HCT116 (cell line): ENCODE measurements around the gene UVRAG. TPM values are rescaled to one million over a fixed set of nuclear protein-coding genes. Genes with fewer than 3 reads are reported as not detected.

Experiments used
- ATAC-seq: fragments of 200-7000 bp; cut with Tn5 transposase; 2 replicates; pipeline ENCODE4 v1.9.1; 2020; ENCODE audit warnings: mild to moderate bottlenecking, moderate library complexity
- BruUV-seq: library from RNA; stranded (reverse); fragments of 400-500 nt; replicated peaks from 2 replicates; lab custom pipeline; 2021; lab: Mats Ljungman, UMichigan
- CTCF ChIA-PET: fragments of 300-600 bp; sonication (Branson Sonifier 250); formaldehyde crosslinking; loops from one replicate; lab custom pipeline; 2021; ENCODE audit warnings: antibody characterized with exemption; lab: Charles Lee
- POLR2A ChIA-PET: fragments of 300-600, 350-600 bp; sonication (Branson Sonifier 250); formaldehyde crosslinking; loops from one replicate; lab custom pipeline; 2021; ENCODE audit warnings: antibody characterized with exemption; lab: Charles Lee
- RAD21 ChIA-PET, 2 experiments: fragments of 300-600 bp; sonication (Branson Sonifier 250); formaldehyde crosslinking; loops; one replicate each; lab custom pipeline; 2023; ENCODE audit warnings: low total read pairs in 2 of 2; ENCODE audit not compliant: uncharacterized antibody in 2 of 2, unreplicated experiment in 2 of 2, low non-redundant PET in 1 of 2; lab: Charles Lee
- DNase-seq: peaks from one replicate; pipeline ENCODE4 v3.0.0-alpha.2; 2010; ENCODE audit warnings: low read depth, low spot score
- H2AFZ ChIP-seq: fragments of 200-600 bp; shearing (Covaris generic), sonication (generic); 2 replicates; pipeline ENCODE4 v1.6.1; 2017; ENCODE audit warnings: low read depth, mixed run types, mixed read lengths, antibody characterized with exemption, low read length; ENCODE audit not compliant: poor library complexity, severe bottlenecking
- H3K27ac ChIP-seq: 2 replicates; pipeline ENCODE4 v1.5.1; 2012; ENCODE audit warnings: low read depth, low read length
- H3K27me3 ChIP-seq: fragments of 200-600 bp; sonication (generic); 2 replicates; pipeline ENCODE4 v1.6.1; 2016; ENCODE audit warnings: mixed run types, low read length, mixed read lengths; ENCODE audit not compliant: insufficient read depth
- H3K36me3 ChIP-seq, 2 experiments: fragments of 200-500 bp in 1 of 2; fragments of 200-600 bp in 1 of 2; sonication (Bioruptor generic) in 1 of 2; sonication (generic) in 1 of 2; 2 replicates each; pipeline versions ENCODE4 v1.5.1 to v1.6.1; 2014 to 2016; ENCODE audit warnings: low read length in 2 of 2, inconsistent platforms in 1 of 2, mixed read lengths in 1 of 2, mixed run types in 1 of 2; ENCODE audit not compliant: insufficient read depth in 2 of 2, control insufficient read depth in 1 of 2
- H3K4me1 ChIP-seq, 2 experiments: fragments of 200-600 bp in 1 of 2; sonication (generic) in 1 of 2; 2 replicates each; pipeline versions ENCODE4 v1.5.1 to v1.6.1; 2012 to 2017; ENCODE audit warnings: low read length in 2 of 2, inconsistent platforms in 1 of 2, mild to moderate bottlenecking in 1 of 2, mixed read lengths in 1 of 2, mixed run types in 1 of 2, moderate library complexity in 1 of 2; ENCODE audit not compliant: insufficient read depth in 2 of 2, control insufficient read depth in 1 of 2
- H3K4me2 ChIP-seq: fragments of 200-600 bp; sonication (generic); 2 replicates; pipeline ENCODE4 v1.6.1; 2017; ENCODE audit warnings: mixed run types, low read length, mixed read lengths
- H3K4me3 ChIP-seq, 2 experiments: fragments of 200-600 bp in 1 of 2; sonication (generic) in 1 of 2; replicated peaks in 1 of 2; 2 replicates each; pipeline ENCODE4 v1.5.1; 2011 to 2016; ENCODE audit warnings: low read length in 2 of 2, control low read depth in 1 of 2, low read depth in 1 of 2, mild to moderate bottlenecking in 1 of 2, mixed read lengths in 1 of 2, mixed run types in 1 of 2
- H3K79me2 ChIP-seq: fragments of 200-600 bp; sonication (generic); 2 replicates; pipeline ENCODE4 v1.6.1; 2017; ENCODE audit warnings: mild to moderate bottlenecking, mixed run types, low read length, moderate library complexity, mixed read lengths; ENCODE audit not compliant: insufficient read depth
- H3K9ac ChIP-seq: fragments of 200-600 bp; sonication (generic); 2 replicates; pipeline ENCODE4 v1.6.1; 2016; ENCODE audit warnings: low read length, mixed read lengths
- H3K9me2 ChIP-seq: fragments of 200-600 bp; sonication (generic), shearing (Covaris generic); 2 replicates; pipeline ENCODE4 v1.6.1; 2017; ENCODE audit warnings: mixed run types, mild to moderate bottlenecking, moderate library complexity; ENCODE audit not compliant: insufficient read depth
- H3K9me3 ChIP-seq, 2 experiments: fragments of 200-500 bp in 1 of 2; fragments of 200-600 bp in 1 of 2; sonication (Bioruptor generic) in 1 of 2; sonication (generic) in 1 of 2; 2 replicates each; pipeline ENCODE4 v1.6.1; 2014 to 2017; ENCODE audit warnings: low read length in 2 of 2, mixed read lengths in 2 of 2, inconsistent platforms in 1 of 2, low read depth in 1 of 2, mild to moderate bottlenecking in 1 of 2, mixed run types in 1 of 2, moderate library complexity in 1 of 2; ENCODE audit not compliant: control insufficient read depth in 1 of 2, insufficient read depth in 1 of 2
- H4K20me1 ChIP-seq: fragments of 200-600 bp; sonication (generic), shearing (Covaris generic); 2 replicates; pipeline ENCODE4 v1.6.1; 2017; ENCODE audit warnings: mixed run types, mild to moderate bottlenecking, moderate library complexity; ENCODE audit not compliant: insufficient read depth
- ATF3 ChIP-seq: IDR thresholded peaks from 2 replicates; pipeline ENCODE4 v1.6.1; 2012
- CBX3 ChIP-seq: IDR thresholded peaks from 2 replicates; pipeline ENCODE4 v1.6.1; 2012; ENCODE audit warnings: low read depth
- CEBPB ChIP-seq: IDR thresholded peaks from 2 replicates; pipeline ENCODE4 v1.6.1; 2012; ENCODE audit warnings: low read depth
- CTCF ChIP-seq, 3 experiments: fragments of 200-600 bp in 1 of 3; sonication (generic) in 1 of 3; IDR thresholded peaks in 2 of 3; conservative IDR thresholded peaks in 1 of 3; 2 replicates each; pipeline ENCODE4 v1.5.1; 2012 to 2017; ENCODE audit warnings: low read depth in 2 of 3, low read length in 2 of 3, antibody characterized with exemption in 1 of 3, borderline replicate concordance in 1 of 3, control low read depth in 1 of 3, mild to moderate bottlenecking in 1 of 3, mixed read lengths in 1 of 3, mixed run types in 1 of 3, moderate library complexity in 1 of 3; ENCODE audit not compliant: insufficient read depth in 1 of 3
- EGR1 ChIP-seq: IDR thresholded peaks from 2 replicates; pipeline ENCODE4 v1.6.1; 2012; ENCODE audit warnings: low read depth
- ELF1 ChIP-seq: IDR thresholded peaks from 2 replicates; pipeline ENCODE4 v1.6.1; 2012; ENCODE audit warnings: low read depth, borderline replicate concordance
- FOSL1 ChIP-seq: IDR thresholded peaks from 2 replicates; pipeline ENCODE4 v1.6.1; 2012; ENCODE audit warnings: low read depth
- JUND ChIP-seq: IDR thresholded peaks from 2 replicates; pipeline ENCODE4 v1.6.1; 2012
- REST ChIP-seq: IDR thresholded peaks from 2 replicates; pipeline ENCODE4 v1.6.1; 2012; ENCODE audit warnings: low read depth
- SIN3A ChIP-seq: IDR thresholded peaks from 2 replicates; pipeline ENCODE4 v1.6.1; 2012; ENCODE audit warnings: low read depth
- SP1 ChIP-seq: IDR thresholded peaks from 2 replicates; pipeline ENCODE4 v1.6.1; 2012; ENCODE audit warnings: low read depth
- SRF ChIP-seq: IDR thresholded peaks from 2 replicates; pipeline ENCODE4 v1.6.1; 2012; ENCODE audit warnings: low read depth
- ZBTB33 ChIP-seq: IDR thresholded peaks from 2 replicates; pipeline ENCODE4 v1.6.1; 2011; ENCODE audit warnings: mild to moderate bottlenecking, low read length, moderate library complexity; ENCODE audit not compliant: insufficient replicate concordance; ENCODE audit errors: extremely low read depth
- ZFX ChIP-seq: fragments of 450-650 bp; IDR thresholded peaks from 2 replicates; pipeline ENCODE4 v1.6.1; 2017
- ZNF274 ChIP-seq: fragments of 200-500 bp; sonication (Bioruptor generic); IDR thresholded peaks from 2 replicates; pipeline ENCODE4 v1.6.1; 2014; ENCODE audit warnings: mild to moderate bottlenecking, low read depth, low read length, inconsistent platforms
- intact Hi-C: fragments of 100-400 bp; cut with micrococcal nuclease; formaldehyde crosslinking; loops from 2 replicates; pipeline ENCODE4 v1.10.0; 2022
- total RNA-seq: library from RNA; stranded (reverse); gene quantifications from one replicate; pipeline ENCODE4 v1.2.1, GENCODE V29; 2021; ENCODE audit not compliant: unreplicated experiment

Gene UVRAG
- total RNA-seq, 1 experiment from 2014 or later = 12.3 TPM

- H3K79me2 ChIP-seq = no peaks in the 10 kb centered on the region
- ChIA-PET CTCF (no interaction called here), POLR2A (no interaction called here), RAD21 (no interaction called here)
- H3K27ac ChIP-seq = no peak overlapping the region
- ATAC-seq (no peak), DNase-seq (no peak)
- no peaks in the 10 kb centered on the region for H3K4me1 ChIP-seq
- no peaks in the 10 kb centered on the region for H3K36me3 ChIP-seq
- no peaks in the 10 kb centered on the region for H3K9me2 ChIP-seq
- H2AFZ ChIP-seq = no peak overlapping the region
- H3K4me3 ChIP-seq = no peak overlapping the region
- no TSS peak for BruUV-seq
- H3K4me2 ChIP-seq = no peak overlapping the region
- intact Hi-C loops = no loop called here
- no peak for TF ChIP-seq SIN3A
- no peak for TF ChIP-seq SRF
- no peak for TF ChIP-seq CTCF (IDR thresholded peaks at IDR 0.05 in 2 of 3, conservative IDR thresholded peaks at IDR 0.05 in 1 of 3; ENCODE audit: borderline replicate concordance in 1 of 3, insufficient read depth in 1 of 3, low read depth in 2 of 3, low read length in 2 of 3)
- no peak for TF ChIP-seq ZBTB33
- no peak for TF ChIP-seq ZFX
- TF ChIP-seq EGR1 = no peak
- TF ChIP-seq ATF3 = no peak
- TF ChIP-seq SP1 = no peak
- TF ChIP-seq CBX3 = no peak
- no peak for TF ChIP-seq JUND
- TF ChIP-seq REST = no peak
- no peak for TF ChIP-seq CEBPB
- TF ChIP-seq ELF1 = no peak
- no peak for TF ChIP-seq ZNF274
- no peak for TF ChIP-seq FOSL1
- no peak overlapping the region for H3K9ac ChIP-seq
- no peaks in the 10 kb centered on the region for H4K20me1 ChIP-seq
- no peaks in the 10 kb centered on the region for H3K27me3 ChIP-seq
- no peaks in the 10 kb centered on the region for H3K9me3 ChIP-seq
Observed at GRCh38 chr11:76073724-76074123, 258.7 kb downstream of the UVRAG start.
